ENCODE results near the gene POLR2E. TPM values are rescaled to one million over a fixed set of nuclear protein-coding genes. Genes with fewer than 3 reads are reported as not detected.

Gene POLR2E
- total and polyA plus RNA-seq, 9 of the 15 experiments (the other 6 are each of a cell fraction or from before 2014, with no cell fraction given): 3.4 to 413 (median 244) TPM

GRCh38 chr19:1112268-1113029, 17.3 kb upstream of the POLR2E start (continued):
- TF ChIP-seq ZNF280A (IDR thresholded peaks at IDR 0.05; ENCODE audit: low read depth, partially characterized antibody) (no peak), EWSR1 (IDR thresholded peaks at IDR 0.05; ENCODE audit: borderline replicate concordance, low read depth, partially characterized antibody) (no peak), CBX8 (IDR thresholded peaks at IDR 0.05; ENCODE audit: borderline replicate concordance, extremely low read depth, low read depth, low read length, poor library complexity, severe bottlenecking) (no peak), ILF3 (IDR thresholded peaks at IDR 0.05; ENCODE audit: borderline replicate concordance) (no peak), HLTF (IDR thresholded peaks at IDR 0.05) (no peak), ZNF444 (CRISPR knock-in tag; IDR thresholded peaks at IDR 0.05) (no peak), CGGBP1 (CRISPR knock-in tag; IDR thresholded peaks at IDR 0.05) (no peak), ELK1 (CRISPR knock-in tag; IDR thresholded peaks at IDR 0.05) (no peak), CLOCK (CRISPR knock-in tag; IDR thresholded peaks at IDR 0.05; ENCODE audit: borderline replicate concordance) (no peak), VEZF1 (CRISPR knock-in tag; IDR thresholded peaks at IDR 0.05) (peak; percentile 56), RBM34 (IDR thresholded peaks at IDR 0.05; ENCODE audit: borderline replicate concordance, insufficient read depth, low read length) (no peak), ZKSCAN1 (IDR thresholded peaks at IDR 0.05; ENCODE audit: low read depth, low read length) (no peak), GABPB2 (CRISPR knock-in tag; conservative IDR thresholded peaks at IDR 0.05) (no peak), SNRNP70 (optimal IDR thresholded peaks at IDR 0.05; ENCODE audit: low read depth, low read length) (no peak), NRF1 (conservative IDR thresholded peaks at IDR 0.05 in 1 of 2, IDR thresholded peaks at IDR 0.05 in 1 of 2) (peak in 1 of 2 experiments; percentile 42; a peak in 2 of 4 replicates), NCOA6 (IDR thresholded peaks at IDR 0.05) (no peak), HNRNPL (IDR thresholded peaks at IDR 0.05; ENCODE audit: low read depth, low read length) (0 out of 2 replicates have a peak, but pooled peaks have one; percentile 72), ELK3 (CRISPR knock-in tag; IDR thresholded peaks at IDR 0.05) (no peak)

All from K562 (cell line).